Activated CD4-positive, alpha-beta T cell treated with anti-CD3 and anti-CD28 coated beads for 48 hours (primary cell): ENCODE results near the gene TTC14.

Source experiments
- DNase-seq: peaks from one replicate; pipeline ENCODE4 v3.0.0-alpha.2; 2020

The TTC14 gene

DNA sequence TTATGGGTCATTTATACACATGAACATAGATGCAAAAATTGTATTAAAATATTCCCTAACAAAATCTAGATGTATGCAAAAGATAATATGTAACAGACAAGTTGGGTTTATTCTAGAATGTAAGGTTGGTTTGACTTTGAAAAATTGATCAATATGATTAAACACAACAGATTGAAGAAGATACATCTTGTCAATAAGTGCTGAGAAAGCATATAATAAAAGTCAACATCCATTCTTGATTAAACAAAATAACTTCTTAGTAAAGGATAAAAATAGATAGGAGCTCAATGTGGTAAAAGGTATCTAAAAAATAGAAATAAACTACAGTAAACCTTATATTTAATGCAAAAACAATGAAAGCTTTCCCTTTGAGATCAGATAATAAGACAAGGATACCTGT, 39.0 kb downstream of the TTC14 start:
- no peak for DNase-seq

- DNase-seq: no peak
Observed at GRCh38 chr3:180646187-180646790, 44.3 kb downstream of the TTC14 start.

DNA sequence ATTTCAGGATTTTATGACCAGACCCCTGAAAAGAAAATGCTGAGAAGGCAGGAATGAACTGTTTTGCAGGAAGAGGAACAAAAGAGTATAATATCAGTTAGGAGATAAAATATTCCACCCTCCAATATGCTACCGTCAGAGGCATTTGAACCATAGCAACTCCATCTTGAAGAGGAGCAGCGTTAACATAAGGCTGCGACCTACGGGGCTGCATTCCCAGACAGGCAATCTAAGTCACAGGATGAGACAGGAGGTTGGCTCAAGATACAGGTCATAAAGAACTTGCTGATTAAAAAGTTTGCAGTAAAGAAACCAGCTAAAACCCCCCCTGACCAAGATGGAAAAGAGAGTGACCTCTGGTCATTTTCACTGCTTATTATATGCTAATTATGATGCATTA, 54.4 kb downstream of the TTC14 start:
- DNase-seq: no peak

DNA sequence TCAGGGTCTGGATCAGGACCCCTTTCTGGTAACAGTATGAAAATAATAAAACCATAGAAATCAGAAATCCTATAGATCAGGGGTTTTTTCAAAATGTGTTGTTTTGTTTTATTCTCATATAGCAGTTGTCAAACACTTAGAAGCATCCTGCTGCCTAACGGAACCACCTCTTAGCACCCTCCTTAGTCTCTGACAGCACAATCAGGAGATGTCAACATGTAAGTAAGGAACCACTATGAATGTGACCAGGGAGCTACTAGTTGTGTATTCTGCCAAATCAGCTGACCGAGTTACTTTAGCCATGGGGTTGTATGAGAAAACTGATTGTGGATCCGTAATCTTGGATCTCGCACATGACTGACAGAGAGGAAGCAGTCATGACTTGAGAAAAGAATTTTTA, 55.1 kb downstream of the TTC14 start:
- DNase-seq: no peak
